Tongue (tissue), 2 donors: ENCODE data around the gene NEURL1. TPM values are rescaled to one million over a fixed set of nuclear protein-coding genes. Genes with fewer than 3 reads are reported as not detected.

Experiments used
- DNase-seq: peaks from one replicate; pipeline ENCODE4 v3.0.0-alpha.2; 2015
- total RNA-seq: library from RNA; depleted of rRNA; stranded (reverse); fragments of >200 nt; gene quantifications from one replicate; pipeline ENCODE4 v1.2.3, GENCODE V29; 2014

Gene NEURL1
- total RNA-seq, 1 donor from 2014 or later = 46.2 TPM

- no peak for DNase-seq
These were observed 71.4 kb downstream of the NEURL1 start for GRCh38 chr10:103564776-103565520.

- no peak for DNase-seq
These were observed 73.0 kb downstream of the NEURL1 start for GRCh38 chr10:103566536-103566935.

GRCh38 chr10:103568505-103568904 is 75.0 kb downstream of the NEURL1 start:
- DNase-seq = no peak

- DNase-seq = peak; percentile 45
These were observed 76.4 kb downstream of the NEURL1 start for GRCh38 chr10:103569896-103570295.

GRCh38 chr10:103570844-103571655 is 77.5 kb downstream of the NEURL1 start:
- no peak for DNase-seq

- no peak for DNase-seq
These were observed 78.1 kb downstream of the NEURL1 start for GRCh38 chr10:103571656-103571975.

GRCh38 chr10:103572347-103573204 is 79.1 kb downstream of the NEURL1 start:
- DNase-seq = no peak

GRCh38 chr10:103573205-103573487 is 79.6 kb downstream of the NEURL1 start:
- no peak for DNase-seq

- no peak for DNase-seq
These were observed 80.9 kb downstream of the NEURL1 start for GRCh38 chr10:103574097-103575061.

GRCh38 chr10:103575416-103576075 is 82.0 kb downstream of the NEURL1 start:
- DNase-seq = no peak

GRCh38 chr10:103576076-103576471 is 82.6 kb downstream of the NEURL1 start:
- DNase-seq = no peak

GRCh38 chr10:103576862-103577261 is 83.4 kb downstream of the NEURL1 start:
- DNase-seq = peak; percentile 79

GRCh38 chr10:103578782-103579382 is 85.4 kb downstream of the NEURL1 start:
- DNase-seq = no peak

GRCh38 chr10:103580011-103580410 is 86.5 kb downstream of the NEURL1 start:
- DNase-seq = no peak

GRCh38 chr10:103580430-103580829 is 86.9 kb downstream of the NEURL1 start:
- DNase-seq = peak; percentile 92

GRCh38 chr10:103581499-103581898 is 88.0 kb downstream of the NEURL1 start:
- DNase-seq = no peak

- DNase-seq = no peak
These were observed 89.0 kb downstream of the NEURL1 start for GRCh38 chr10:103582331-103583123.

- no peak for DNase-seq
These were observed 90.3 kb downstream of the NEURL1 start for GRCh38 chr10:103583871-103584215.

GRCh38 chr10:103584216-103585010 is 90.9 kb downstream of the NEURL1 start:
- peak; percentile 74 for DNase-seq
